Smooth muscle cell (in vitro differentiated cells): ENCODE data around the gene MICU2. TPM values are rescaled to one million over a fixed set of nuclear protein-coding genes. Genes with fewer than 3 reads are reported as not detected.

Source experiments
- DNase-seq: peaks from one replicate; lab custom pipeline; 2025; ENCODE audit not compliant: unreplicated experiment; lab: John Stamatoyannopoulos, UW
- H2AFZ ChIP-seq: fragments of 200-600 bp; sonication (generic); 2 replicates; pipeline ENCODE4 v1.6.0; 2016; ENCODE audit warnings: antibody characterized with exemption, low read depth, mild to moderate bottlenecking
- H3F3A ChIP-seq: fragments of 200-600 bp; sonication (generic); 2 replicates; pipeline ENCODE4 v1.6.0; 2017; ENCODE audit warnings: antibody characterized with exemption, low read depth
- H3K27ac ChIP-seq: fragments of 200-600 bp; sonication (generic); 2 replicates; pipeline ENCODE4 v1.5.1; 2016; ENCODE audit warnings: low read depth, mild to moderate bottlenecking
- H3K27me3 ChIP-seq: fragments of 200-600 bp; sonication (generic); 2 replicates; pipeline ENCODE4 v1.6.1; 2016; ENCODE audit warnings: low read depth, mild to moderate bottlenecking
- H3K36me3 ChIP-seq: fragments of 200-600 bp; sonication (generic); 2 replicates; pipeline ENCODE4 v1.5.1; 2016; ENCODE audit warnings: low read depth
- H3K4me1 ChIP-seq: fragments of 200-600 bp; sonication (generic); 2 replicates; pipeline ENCODE4 v1.5.1; 2016; ENCODE audit warnings: low read depth
- H3K4me2 ChIP-seq: fragments of 200-600 bp; sonication (generic); 2 replicates; pipeline ENCODE4 v1.6.0; 2016; ENCODE audit warnings: mild to moderate bottlenecking
- H3K4me3 ChIP-seq: fragments of 200-600 bp; sonication (generic); 2 replicates; pipeline ENCODE4 v1.5.1; 2016; ENCODE audit warnings: mild to moderate bottlenecking
- H3K79me2 ChIP-seq: fragments of 200-600 bp; sonication (generic); 2 replicates; pipeline ENCODE4 v1.6.0; 2016; ENCODE audit warnings: low read depth, mild to moderate bottlenecking
- H3K9ac ChIP-seq: fragments of 200-600 bp; sonication (generic); 2 replicates; pipeline ENCODE4 v1.6.0; 2016; ENCODE audit warnings: low read depth
- H3K9me3 ChIP-seq: fragments of 200-600 bp; sonication (generic); replicated peaks from 2 replicates; pipeline ENCODE4 v1.5.1; 2016; ENCODE audit warnings: low read depth
- H4K20me1 ChIP-seq: fragments of 200-600 bp; sonication (generic); 2 replicates; pipeline ENCODE4 v1.6.0; 2016; ENCODE audit warnings: low read depth
- WGBS: methylation state at CpG from one replicate; pipeline ENCODE4 v1.1.7; 2016; ENCODE audit warnings: low lambda C conversion rate; 5-methylcytosine and 5-hydroxymethylcytosine counted together
- polyA plus RNA-seq: library from polyadenylated mRNA; unstranded; fragments of >200 nt; fragmentation: Nextera tagmentation; extraction: Ambion mirVana; gene quantifications from 2 replicates; pipeline ENCODE4 v1.2.1, GENCODE V29; 2016
- total RNA-seq: library from RNA; depleted of rRNA; stranded (reverse); fragments of >200 nt; gene quantifications from 2 replicates; pipeline ENCODE4 v1.2.3, GENCODE V29; 2014
- TF ChIP-seq, protein P1 (sequence below): fragments of 200-600 bp; sonication (generic); IDR thresholded peaks from 2 replicates; pipeline ENCODE4 v1.5.1; 2017; ENCODE audit warnings: borderline replicate concordance, mild to moderate bottlenecking, antibody characterized with exemption; ENCODE audit not compliant: insufficient read depth, poor library complexity, severe bottlenecking

Gene MICU2
- total and polyA plus RNA-seq, 2 experiments from 2014 or later, result 40.2 to 86.5 TPM

GRCh38 chr13:21539687-21540086 lies 64.3 kb downstream of the MICU2 start:
- Histone ChIP-seq H3K36me3 (no peaks in the 10 kb centered on the region), H3K79me2 (peaks cover 9% of the 10 kb centered on the region), H4K20me1 (peaks cover 2% of the 10 kb centered on the region), H3K9me3 (no peaks in the 10 kb centered on the region), H3K27ac (peak overlapping the region; percentile 48), H3K4me3 (no peak overlapping the region), H3K4me1 (peaks cover 11% of the 10 kb centered on the region), H3K27me3 (no peaks in the 10 kb centered on the region), H3K9ac (no peak overlapping the region), H2AFZ (no peak overlapping the region), H3F3A (peaks cover 3% of the 10 kb centered on the region), H3K4me2 (peak overlapping the region; percentile 27)
- TF ChIP-seq, protein P1, sequence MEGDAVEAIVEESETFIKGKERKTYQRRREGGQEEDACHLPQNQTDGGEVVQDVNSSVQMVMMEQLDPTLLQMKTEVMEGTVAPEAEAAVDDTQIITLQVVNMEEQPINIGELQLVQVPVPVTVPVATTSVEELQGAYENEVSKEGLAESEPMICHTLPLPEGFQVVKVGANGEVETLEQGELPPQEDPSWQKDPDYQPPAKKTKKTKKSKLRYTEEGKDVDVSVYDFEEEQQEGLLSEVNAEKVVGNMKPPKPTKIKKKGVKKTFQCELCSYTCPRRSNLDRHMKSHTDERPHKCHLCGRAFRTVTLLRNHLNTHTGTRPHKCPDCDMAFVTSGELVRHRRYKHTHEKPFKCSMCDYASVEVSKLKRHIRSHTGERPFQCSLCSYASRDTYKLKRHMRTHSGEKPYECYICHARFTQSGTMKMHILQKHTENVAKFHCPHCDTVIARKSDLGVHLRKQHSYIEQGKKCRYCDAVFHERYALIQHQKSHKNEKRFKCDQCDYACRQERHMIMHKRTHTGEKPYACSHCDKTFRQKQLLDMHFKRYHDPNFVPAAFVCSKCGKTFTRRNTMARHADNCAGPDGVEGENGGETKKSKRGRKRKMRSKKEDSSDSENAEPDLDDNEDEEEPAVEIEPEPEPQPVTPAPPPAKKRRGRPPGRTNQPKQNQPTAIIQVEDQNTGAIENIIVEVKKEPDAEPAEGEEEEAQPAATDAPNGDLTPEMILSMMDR, result no peak
- DNase-seq, result no peak

- no peaks in the 10 kb centered on the region for H3K9me3 ChIP-seq
- 97% methylated on average over 1 of the region's 1 CpG for WGBS
- no peak overlapping the region for H2AFZ ChIP-seq
- H3K4me2 ChIP-seq, result no peak overlapping the region
- H3K9ac ChIP-seq, result no peak overlapping the region
- no peak overlapping the region for H3K4me3 ChIP-seq
- no peaks in the 10 kb centered on the region for H3K27me3 ChIP-seq
- no peak for DNase-seq
- H3F3A ChIP-seq, result peaks cover 3% of the 10 kb centered on the region
- H4K20me1 ChIP-seq, result peaks cover 3% of the 10 kb centered on the region
- H3K27ac ChIP-seq, result no peak overlapping the region
- H3K4me1 ChIP-seq, result peaks cover 11% of the 10 kb centered on the region
- TF ChIP-seq, protein P1, result no peak
- H3K36me3 ChIP-seq, result no peaks in the 10 kb centered on the region
- H3K79me2 ChIP-seq, result peaks cover 6% of the 10 kb centered on the region
Observed at GRCh38 chr13:21538753-21539152, 65.2 kb downstream of the MICU2 start.

DNA sequence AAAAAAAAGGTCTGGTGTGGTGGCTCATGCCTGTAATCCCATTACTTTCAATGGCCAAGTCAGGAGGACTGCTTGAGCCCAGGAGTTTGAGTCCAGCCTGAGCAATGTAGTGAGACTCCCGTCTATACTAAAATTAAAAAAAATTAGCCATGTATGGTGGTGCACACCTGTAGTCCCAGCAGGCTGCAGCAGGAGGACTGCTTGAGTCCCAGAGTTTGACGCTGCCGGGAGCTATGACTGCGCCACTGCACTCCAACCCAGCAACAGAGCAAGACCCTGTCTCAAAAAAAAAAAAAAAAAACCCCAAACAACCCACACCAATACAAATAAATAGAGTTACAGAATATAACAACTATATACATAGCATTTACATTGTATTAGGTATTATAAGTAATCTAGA lies 65.7 kb downstream of the MICU2 start:
- H3K36me3 ChIP-seq, result no peaks in the 10 kb centered on the region
- H3K4me1 ChIP-seq, result peaks cover 11% of the 10 kb centered on the region
- WGBS, result 89% methylated on average over 4 of the region's 4 CpGs

DNA sequence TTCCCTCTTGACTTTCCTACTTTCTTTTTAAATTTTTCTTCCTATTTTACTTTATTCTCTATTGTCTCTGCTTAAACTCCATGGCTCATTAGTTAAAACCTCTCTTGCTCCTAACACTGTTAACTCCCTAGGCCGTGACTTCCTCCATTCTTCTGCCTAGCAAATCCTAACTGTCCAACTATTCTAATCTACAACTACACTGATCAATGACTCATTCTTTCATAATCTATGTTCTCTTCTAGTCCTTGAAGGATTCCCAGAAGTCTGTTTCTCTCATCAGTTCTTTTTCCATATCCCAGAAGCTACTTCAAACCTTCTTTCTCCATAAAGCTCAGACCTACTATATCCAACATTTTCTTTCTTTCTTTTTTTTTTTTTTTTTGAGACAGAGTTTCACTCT lies 66.9 kb downstream of the MICU2 start:
- Histone ChIP-seq H3K27ac (no peak overlapping the region), H4K20me1 (peaks cover 3% of the 10 kb centered on the region), H3K9me3 (no peaks in the 10 kb centered on the region), H3K36me3 (no peaks in the 10 kb centered on the region), H3K4me3 (no peak overlapping the region), H2AFZ (no peak overlapping the region), H3K4me1 (peaks cover 3% of the 10 kb centered on the region), H3K4me2 (no peak overlapping the region), H3K27me3 (no peaks in the 10 kb centered on the region), H3K9ac (no peak overlapping the region), H3F3A (peaks cover 3% of the 10 kb centered on the region), H3K79me2 (no peaks in the 10 kb centered on the region)
- TF ChIP-seq, protein P1, result no peak
- no peak for DNase-seq
- 52% methylated on average over 1 of the region's 1 CpG for WGBS

More for the DNA sequence above, 65.7 kb downstream of the MICU2 start:
- no peak overlapping the region for H3K4me2 ChIP-seq
- peaks cover 3% of the 10 kb centered on the region for H4K20me1 ChIP-seq
- H3K9me3 ChIP-seq, result no peaks in the 10 kb centered on the region
- no peak overlapping the region for H3K9ac ChIP-seq
- no peak for DNase-seq
- H3K27me3 ChIP-seq, result no peaks in the 10 kb centered on the region
- peaks cover 3% of the 10 kb centered on the region for H3F3A ChIP-seq
- no peak overlapping the region for H3K27ac ChIP-seq
- H3K4me3 ChIP-seq, result no peak overlapping the region
- TF ChIP-seq, protein P1, result no peak
- H3K79me2 ChIP-seq, result peaks cover 6% of the 10 kb centered on the region
- no peak overlapping the region for H2AFZ ChIP-seq
